Liver (tissue), 3 donors: Measurements from ENCODE around the gene CLK3.

ENCODE experiments used
- CTCF ChIP-seq: fragments of 150-350 bp; IDR thresholded peaks from 2 replicates; pipeline ENCODE4 v1.5.1; 2017; ENCODE audit warnings: improper control_type of control experiment, low read depth, low read length; ENCODE audit not compliant: missing input control
- TAF1 ChIP-seq: conservative IDR thresholded peaks from 2 replicates; pipeline ENCODE4 v1.6.1; 2016; ENCODE audit warnings: antibody characterized with exemption, mild to moderate bottlenecking
- donor health status: healthy.
- donor health status: healthy.

DNA sequence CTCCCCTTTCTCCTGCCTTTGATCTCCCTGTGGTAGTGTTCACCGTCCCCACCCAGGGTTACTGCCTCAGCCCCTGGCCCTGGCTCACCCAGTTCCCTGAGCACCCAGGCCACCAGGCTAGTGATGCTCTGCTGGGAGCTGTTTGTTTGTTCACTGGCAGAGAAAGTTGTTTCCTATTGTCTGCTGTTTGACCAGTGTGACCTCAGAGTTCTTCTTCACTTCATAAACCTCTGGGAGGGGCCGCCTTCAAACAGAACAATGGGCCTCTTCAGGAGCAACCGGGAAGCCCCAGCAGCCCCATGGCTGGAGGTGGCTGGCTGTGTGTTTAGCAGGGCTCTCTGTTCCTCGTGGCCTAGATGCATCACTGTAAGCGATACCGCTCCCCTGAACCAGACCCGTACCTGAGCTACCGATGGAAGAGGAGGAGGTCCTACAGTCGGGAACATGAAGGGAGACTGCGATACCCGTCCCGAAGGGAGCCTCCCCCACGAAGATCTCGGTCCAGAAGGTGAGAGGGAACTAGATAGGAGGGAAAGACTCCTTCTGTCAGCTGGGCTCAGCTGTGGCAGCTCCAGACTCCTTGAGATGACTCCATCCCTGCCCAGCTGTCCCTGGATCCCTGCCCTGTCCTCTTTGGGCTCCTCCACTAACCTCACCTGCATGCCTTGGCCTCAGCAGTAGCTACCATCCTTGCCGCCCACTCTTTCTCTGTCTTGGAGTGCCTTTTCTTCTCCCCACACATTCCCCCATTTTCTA lies 3.4 kb downstream of the CLK3 start:
- TF ChIP-seq TAF1 (no peak), CTCF (no peak)
